Bladder microvascular endothelial cell (primary cell): ENCODE data around the gene PSMA2. TPM values are rescaled to one million over a fixed set of nuclear protein-coding genes. Genes with fewer than 3 reads are reported as not detected.

Experiments
- total RNA-seq: library from RNA; depleted of rRNA; stranded (reverse); fragments of >200 nt; gene quantifications from 2 replicates; pipeline ENCODE4 v1.2.3, GENCODE V29; 2014

PSMA2 gene
- total RNA-seq = 32.8 and 44.5 TPM in 2 replicates

GRCh38 chr7:42931834-42932651, at the start of gene PSMA2, which contains the start of gene MRPL32:
TSS of gene PSMA2 (minus strand) at chr7:42932174. CDS start at chr7:42932158, 16 bp downstream.
TSS of gene MRPL32 (plus strand) at chr7:42932376. CDS start at chr7:42932387, 11 bp downstream.

GRCh38 chr7:42911454-42912447, 20.2 kb downstream of the PSMA2 start, which contains the start of gene C7orf25:
TSS of gene C7orf25 (minus strand) at chr7:42912070. CDS start at chr7:42910900, 1,170 bp downstream.

Other genes starting within 250 kb of the PSMA2 start
- 4.2 and 6.5 TPM in 2 replicates for gene C7orf25, start 20.1 kb downstream of the PSMA2 start, total RNA-seq
- 57.0 and 69.1 TPM in 2 replicates for gene MRPL32, start 202 bp upstream of the PSMA2 start, total RNA-seq
- gene HECW1, start 180.5 kb upstream of the PSMA2 start, total RNA-seq = not detected in 2 replicates